ENCODE results near the gene USH1C. TPM values are rescaled to one million over a fixed set of nuclear protein-coding genes. Genes with fewer than 3 reads are reported as not detected.

Gene USH1C
- total RNA-seq, 3 donors from 2014 or later (not counting 1 experiment from before 2014, with no cell fraction given) = not detected

GRCh38 chr11:17570034-17570433, 25.8 kb upstream of the USH1C start:
- H3K4me3 Mint-ChIP-seq = no peak overlapping the region
- peaks cover 0 to 4% of the 10 kb centered on the region in 2 donors for H3K27me3 Mint-ChIP-seq (ENCODE audit: low read depth in 2 of 2)

GRCh38 chr11:17568944-17569343, 24.7 kb upstream of the USH1C start:
- no peaks in the 10 kb centered on the region for H3K36me3 ChIP-seq (ENCODE audit: control insufficient read depth, insufficient read depth, low read length)
- no peak overlapping the region for H3K27ac Mint-ChIP-seq
- no peaks in the 10 kb centered on the region for H3K4me1 ChIP-seq (ENCODE audit: control insufficient read depth, insufficient read depth, low read length)
- no peak overlapping the region for H3K4me3 ChIP-seq (ENCODE audit: low read length)
- WGBS (ENCODE audit: insufficient coverage) = 85% methylated on average over 4 of the region's 4 CpGs
- H3K27me3 ChIP-seq (ENCODE audit: control insufficient read depth, insufficient read depth, low read length) = no peaks in the 10 kb centered on the region
- TF ChIP-seq CTCF (IDR thresholded peaks at IDR 0.05) = no peak
- no peaks in the 10 kb centered on the region for H3K36me3 Mint-ChIP-seq
- ATAC-seq = no peak
- intact Hi-C loops (cut with micrococcal nuclease) = no loop called here
- no peak overlapping the region for H3K27ac ChIP-seq (ENCODE audit: low read length)
- peaks cover 0 to 4% of the 10 kb centered on the region in 2 donors for H3K27me3 Mint-ChIP-seq (ENCODE audit: low read depth in 2 of 2)
- DNase-seq = no peak
- no peaks in the 10 kb centered on the region for H3K9me3 ChIP-seq (ENCODE audit: control insufficient read depth, insufficient read depth, low read length)
- peaks cover 6 to 16% of the 10 kb centered on the region in 2 donors for H3K4me1 Mint-ChIP-seq
- no peak overlapping the region for H3K4me3 Mint-ChIP-seq
- H3K9me3 Mint-ChIP-seq = no peaks in the 10 kb centered on the region

More at GRCh38 chr11:17570034-17570433, 25.8 kb upstream of the USH1C start:
- no peaks in the 10 kb centered on the region for H3K36me3 ChIP-seq (ENCODE audit: control insufficient read depth, insufficient read depth, low read length)
- no peak for DNase-seq
- Mint-ChIP-seq H3K9me3 (no peaks in the 10 kb centered on the region), H3K4me1 (peaks cover 6 to 16% of the 10 kb centered on the region in 2 donors), H3K36me3 (no peaks in the 10 kb centered on the region), H3K27ac (no peak overlapping the region)
- no peaks in the 10 kb centered on the region for H3K27me3 ChIP-seq (ENCODE audit: control insufficient read depth, insufficient read depth, low read length)
- no peak overlapping the region for H3K4me3 ChIP-seq (ENCODE audit: low read length)
- H3K27ac ChIP-seq (ENCODE audit: low read length) = no peak overlapping the region
- intact Hi-C loops (cut with micrococcal nuclease) = no loop called here
- H3K4me1 ChIP-seq (ENCODE audit: control insufficient read depth, insufficient read depth, low read length) = no peaks in the 10 kb centered on the region
- no peak for TF ChIP-seq CTCF (IDR thresholded peaks at IDR 0.05)
- no peaks in the 10 kb centered on the region for H3K9me3 ChIP-seq (ENCODE audit: control insufficient read depth, insufficient read depth, low read length)
- 90% methylated on average over 23 of the region's 23 CpGs for WGBS (ENCODE audit: insufficient coverage)
- no peak for ATAC-seq

- Histone ChIP-seq H3K4me1 (ENCODE audit: control insufficient read depth, insufficient read depth, low read length) (no peaks in the 10 kb centered on the region), H3K4me3 (ENCODE audit: low read length) (no peak overlapping the region), H3K36me3 (ENCODE audit: control insufficient read depth, insufficient read depth, low read length) (no peaks in the 10 kb centered on the region), H3K9me3 (ENCODE audit: control insufficient read depth, insufficient read depth, low read length) (no peaks in the 10 kb centered on the region), H3K27me3 (ENCODE audit: control insufficient read depth, insufficient read depth, low read length) (no peaks in the 10 kb centered on the region), H3K27ac (ENCODE audit: low read length) (no peak overlapping the region)
- no peak overlapping the region for H3K27ac Mint-ChIP-seq
- no peak for ATAC-seq
- WGBS (ENCODE audit: insufficient coverage) = 100% methylated on average over 1 of the region's 2 CpGs
- H3K4me3 Mint-ChIP-seq = no peak overlapping the region
- intact Hi-C loops (cut with micrococcal nuclease) = no loop called here
- no peaks in the 10 kb centered on the region for H3K9me3 Mint-ChIP-seq
- no peaks in the 10 kb centered on the region for H3K36me3 Mint-ChIP-seq
- H3K27me3 Mint-ChIP-seq (ENCODE audit: low read depth in 2 of 2) = no peaks in the 10 kb centered on the region
- DNase-seq = no peak
- H3K4me1 Mint-ChIP-seq = peaks cover 0 to 5% of the 10 kb centered on the region in 2 donors
- TF ChIP-seq CTCF (IDR thresholded peaks at IDR 0.05) = no peak
These were observed 20.4 kb upstream of the USH1C start for GRCh38 chr11:17564687-17565042.

- intact Hi-C loops (cut with micrococcal nuclease) = no loop called here
- DNase-seq (peak in 1 of 2 donors; percentile 1), ATAC-seq (no peak)
- H3K4me1 Mint-ChIP-seq = peaks cover 0 to 5% of the 10 kb centered on the region in 2 donors
- WGBS (ENCODE audit: insufficient coverage) = 91% methylated on average over 3 of the region's 4 CpGs
- H3K36me3 Mint-ChIP-seq = no peaks in the 10 kb centered on the region
- no peak overlapping the region for H3K4me3 Mint-ChIP-seq
- H3K9me3 Mint-ChIP-seq = no peaks in the 10 kb centered on the region
- no peaks in the 10 kb centered on the region for H3K27me3 Mint-ChIP-seq (ENCODE audit: low read depth in 2 of 2)
- Histone ChIP-seq H3K27ac (ENCODE audit: low read length) (no peak overlapping the region), H3K27me3 (ENCODE audit: control insufficient read depth, insufficient read depth, low read length) (no peaks in the 10 kb centered on the region), H3K4me3 (ENCODE audit: low read length) (no peak overlapping the region), H3K4me1 (ENCODE audit: control insufficient read depth, insufficient read depth, low read length) (no peaks in the 10 kb centered on the region), H3K9me3 (ENCODE audit: control insufficient read depth, insufficient read depth, low read length) (no peaks in the 10 kb centered on the region), H3K36me3 (ENCODE audit: control insufficient read depth, insufficient read depth, low read length) (no peaks in the 10 kb centered on the region)
- TF ChIP-seq CTCF (IDR thresholded peaks at IDR 0.05) = no peak
- no peak overlapping the region for H3K27ac Mint-ChIP-seq
These were observed 19.9 kb upstream of the USH1C start for GRCh38 chr11:17563961-17564686.

Data from natural killer cell (primary cell).